GM19455 (cell line): Measurements from ENCODE around the gene HOXC9.

Source experiments
- ATAC-seq: cut with Tn5 transposase; IDR thresholded peaks from one replicate; pipeline ENCODE4 v1.9.1; 2021; ENCODE audit not compliant: unreplicated experiment

The HOXC9 gene

DNA sequence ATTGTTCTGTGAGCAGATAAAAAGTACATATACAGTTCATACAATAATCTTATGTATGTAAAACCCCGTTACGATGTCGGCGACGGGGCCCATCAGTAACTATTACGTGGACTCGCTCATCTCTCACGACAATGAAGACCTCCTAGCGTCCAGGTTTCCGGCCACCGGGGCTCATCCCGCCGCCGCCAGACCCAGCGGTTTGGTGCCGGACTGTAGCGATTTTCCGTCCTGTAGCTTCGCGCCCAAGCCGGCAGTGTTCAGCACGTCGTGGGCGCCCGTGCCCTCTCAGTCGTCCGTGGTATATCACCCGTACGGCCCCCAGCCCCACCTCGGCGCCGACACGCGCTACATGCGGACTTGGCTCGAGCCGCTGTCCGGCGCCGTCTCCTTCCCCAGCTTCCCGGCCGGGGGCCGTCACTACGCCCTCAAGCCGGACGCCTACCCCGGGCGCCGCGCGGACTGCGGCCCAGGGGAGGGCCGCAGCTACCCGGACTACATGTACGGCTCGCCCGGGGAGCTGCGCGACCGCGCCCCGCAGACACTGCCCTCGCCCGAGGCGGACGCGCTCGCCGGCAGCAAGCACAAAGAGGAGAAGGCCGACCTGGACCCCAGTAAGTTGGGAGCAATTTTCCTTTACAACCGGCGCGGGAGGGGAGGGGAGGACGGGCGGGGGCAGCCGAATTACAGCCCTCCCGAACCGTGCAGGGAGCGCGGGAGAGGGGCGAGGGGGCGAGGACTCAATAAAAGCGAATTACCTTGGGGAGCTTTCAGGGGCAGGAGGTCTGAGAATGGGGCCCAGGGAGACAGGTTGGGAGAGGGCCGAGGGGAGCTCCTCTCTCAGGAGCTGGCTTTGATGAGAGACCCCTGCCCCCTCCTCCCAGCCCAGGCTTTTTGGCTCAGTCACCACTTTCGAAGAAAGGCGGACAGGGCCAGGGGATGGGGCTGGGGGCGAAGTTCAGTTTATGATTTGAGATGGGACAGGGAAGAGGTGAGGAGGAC lies at the start of gene HOXC9:
HOXC9 (plus strand) TSS at position 46 of the 999 bp plus-strand sequence; CDS start at position 74, 28 bp downstream.
- ATAC-seq = no peak

DNA sequence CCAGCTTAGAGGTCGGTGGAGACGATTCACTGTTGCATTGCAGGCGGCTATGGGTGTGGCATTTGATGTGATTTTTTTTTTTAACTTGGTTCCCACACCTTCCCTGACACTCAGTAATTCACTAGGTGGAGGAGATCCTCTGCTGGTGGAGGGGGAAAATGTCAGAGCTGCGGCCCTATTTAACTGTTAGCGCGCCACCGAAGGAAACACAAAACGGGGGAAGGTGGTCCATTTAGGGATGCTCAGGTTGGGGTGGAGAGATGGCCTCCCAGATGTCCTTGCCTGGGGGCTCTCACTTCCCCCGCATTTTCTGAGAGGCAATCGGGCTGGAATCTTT lies 49.6 kb upstream of the HOXC9 start:
- ATAC-seq = no peak

DNA sequence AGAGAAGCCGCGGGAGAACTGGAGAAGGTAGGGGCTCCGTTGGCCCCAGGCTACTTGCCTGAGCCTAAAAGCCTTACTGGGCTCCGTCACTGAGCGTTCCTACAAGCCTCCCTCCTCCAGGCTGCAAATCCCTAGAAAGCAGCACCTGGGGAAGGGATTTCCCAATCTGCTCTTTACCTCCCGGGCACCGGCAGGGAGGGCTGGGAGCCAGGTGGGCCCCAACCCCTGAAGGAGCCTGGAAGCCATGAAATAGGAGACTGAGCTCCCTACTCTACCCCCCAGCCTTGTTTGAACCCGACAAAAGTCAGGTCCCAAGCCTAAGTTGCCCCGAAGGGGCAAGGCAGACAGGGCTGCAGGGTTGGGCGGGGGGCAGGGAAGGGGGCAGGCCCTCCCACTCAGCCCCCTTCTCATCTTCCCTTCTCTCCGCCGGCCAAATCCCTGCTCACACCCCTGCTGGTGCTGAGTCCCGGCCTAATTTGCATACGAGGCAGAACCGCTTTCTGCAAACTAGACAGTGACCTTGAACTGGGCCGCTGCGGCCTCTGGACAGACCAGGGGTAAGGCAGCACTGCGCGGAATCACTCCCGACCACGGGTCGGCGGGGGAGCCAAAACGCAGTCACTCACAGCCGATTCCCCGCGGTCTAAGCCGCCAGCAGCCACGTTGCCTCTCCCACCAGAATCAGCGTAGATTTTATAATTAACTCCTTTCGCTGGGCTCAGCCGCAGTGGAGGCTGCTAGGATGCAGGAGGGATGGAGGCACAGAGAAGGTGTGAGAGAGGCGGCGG lies 49.0 kb upstream of the HOXC9 start:
- no peak for ATAC-seq

DNA sequence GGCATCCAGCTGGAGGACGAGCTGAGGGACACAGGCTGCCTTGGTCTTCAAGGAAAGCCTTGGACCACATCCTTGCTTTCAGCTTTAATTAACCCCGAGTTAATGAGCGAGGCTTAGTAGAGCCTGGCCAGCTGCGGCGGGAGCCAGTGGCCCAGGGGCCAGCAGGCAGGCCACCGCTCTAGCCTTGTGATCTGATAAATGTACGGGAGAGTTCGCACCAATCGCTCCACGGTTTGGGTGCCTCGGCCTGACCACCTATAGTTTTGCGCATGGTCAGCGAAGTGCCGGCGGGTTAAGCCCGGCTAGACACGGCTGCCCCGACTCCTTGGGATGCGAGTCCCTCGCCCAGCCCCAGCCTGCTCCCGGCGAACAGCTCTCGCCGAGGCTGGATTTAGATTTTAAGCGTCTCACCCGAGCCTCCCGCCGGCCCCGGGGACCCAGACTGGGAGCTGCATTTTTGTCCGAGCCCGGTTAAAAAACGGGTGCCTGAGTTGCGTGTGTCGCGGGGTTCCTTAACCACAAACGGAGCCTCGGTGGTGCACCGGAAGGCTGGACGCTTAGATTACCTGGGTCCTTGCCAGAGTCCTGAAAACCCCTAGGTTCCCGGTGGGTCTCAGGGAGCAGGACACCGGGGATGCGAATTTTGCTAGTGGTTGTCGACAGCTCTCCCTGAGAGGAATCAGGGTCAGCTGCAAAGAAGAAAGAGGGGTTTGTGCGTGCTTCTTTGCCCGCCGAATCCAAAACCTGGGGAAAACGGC lies 48.2 kb upstream of the HOXC9 start:
- ATAC-seq = no peak

DNA sequence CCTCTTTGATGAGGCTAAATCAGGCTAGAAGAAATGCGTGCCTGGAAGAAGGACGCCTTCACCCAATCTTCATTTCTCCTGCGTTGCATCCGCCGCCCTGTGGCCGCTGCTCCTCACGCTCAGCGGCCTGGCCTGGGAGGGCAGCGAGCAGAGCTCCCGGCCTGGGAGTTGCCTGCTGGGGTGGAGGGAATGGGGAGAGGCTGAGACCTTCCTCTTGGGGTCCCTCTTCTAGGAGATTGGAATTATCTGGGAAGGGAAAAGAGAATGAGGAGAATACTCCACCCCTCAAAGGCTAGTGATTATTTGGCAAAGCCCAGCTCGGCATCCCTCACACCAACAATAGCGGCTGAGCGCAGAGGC lies 47.6 kb upstream of the HOXC9 start:
- no peak for ATAC-seq

DNA sequence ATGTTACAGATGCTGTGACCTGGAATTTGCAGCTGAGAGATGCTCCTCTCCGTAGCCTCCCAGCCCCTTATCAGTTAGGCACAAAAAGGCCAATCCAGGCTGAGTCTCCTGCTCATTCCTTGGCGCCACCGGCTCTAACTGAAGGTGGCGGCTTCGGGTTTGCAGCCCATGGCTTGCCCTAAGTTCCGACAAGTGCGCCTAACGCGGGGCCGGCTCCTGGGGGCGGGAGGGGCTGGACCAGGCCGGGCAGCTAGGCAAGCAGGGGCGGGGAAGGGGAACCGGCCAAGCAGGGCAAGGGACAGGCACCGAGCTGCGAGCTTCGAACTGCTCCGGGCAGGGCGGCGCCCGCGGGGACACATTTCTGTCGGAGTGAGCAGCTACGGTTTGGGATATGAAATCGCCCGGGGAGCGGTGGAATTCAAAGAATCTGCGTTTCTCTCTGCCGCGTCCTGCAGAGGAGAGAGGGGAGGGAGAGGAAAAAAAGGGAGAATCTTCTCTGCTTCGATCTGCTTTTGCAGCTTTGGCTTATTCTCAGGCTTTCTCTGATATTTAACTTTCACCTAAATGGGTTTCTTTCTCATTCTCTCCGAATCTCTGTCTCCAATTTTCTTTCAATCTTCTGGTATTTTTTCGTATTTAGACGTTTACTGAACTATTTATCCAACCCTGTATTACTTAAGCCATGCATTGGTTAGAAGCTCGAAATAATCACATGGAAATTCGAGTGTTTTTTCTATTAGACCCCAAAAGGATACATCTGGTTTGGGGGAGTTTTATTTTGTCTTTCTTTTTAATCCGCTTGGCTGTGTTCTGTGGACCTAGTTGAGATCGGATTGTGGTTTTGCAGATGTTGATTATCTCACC lies 46.9 kb upstream of the HOXC9 start:
- no peak for ATAC-seq

DNA sequence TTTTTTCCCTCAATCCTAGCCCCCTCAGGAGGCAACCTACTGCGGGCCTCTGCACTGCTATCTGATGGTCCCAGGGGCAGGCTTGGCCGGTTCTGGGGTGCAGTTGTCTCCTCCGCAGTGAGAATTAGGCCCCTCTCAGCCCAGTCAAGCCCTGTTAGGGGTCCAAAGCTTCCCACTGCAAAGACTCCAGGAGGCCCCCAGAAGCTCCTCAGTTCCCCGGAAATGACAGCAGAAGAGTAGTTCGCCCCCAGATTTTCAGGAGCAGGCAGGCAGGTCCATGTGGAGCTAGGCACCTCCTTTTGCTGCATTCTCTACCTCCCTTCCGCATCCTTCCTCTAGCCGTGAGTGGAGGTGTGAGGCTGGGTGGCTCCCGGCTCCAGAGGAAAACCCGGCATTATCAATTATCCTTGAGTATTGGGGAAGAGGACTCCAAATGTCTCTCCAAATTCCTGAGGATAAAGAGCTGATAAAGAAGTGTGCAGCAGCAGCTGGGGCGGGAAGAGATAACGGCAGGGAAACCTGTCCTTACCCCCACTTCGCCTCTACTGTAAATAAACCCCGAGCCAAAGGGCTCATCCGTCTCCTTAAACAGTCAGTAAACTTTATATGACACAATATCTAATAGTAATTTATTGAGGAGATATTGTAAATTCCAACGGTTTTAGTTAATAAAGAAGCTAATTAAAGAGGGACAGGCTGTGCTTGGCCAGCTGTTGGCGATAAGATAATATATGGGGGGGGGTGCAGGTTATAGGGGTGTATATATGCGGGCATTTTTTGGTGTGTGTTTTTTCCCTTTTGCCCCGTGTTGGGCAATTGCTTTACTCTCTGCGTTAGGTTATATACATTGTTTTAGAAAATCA lies 45.9 kb upstream of the HOXC9 start:
- ATAC-seq = no peak

DNA sequence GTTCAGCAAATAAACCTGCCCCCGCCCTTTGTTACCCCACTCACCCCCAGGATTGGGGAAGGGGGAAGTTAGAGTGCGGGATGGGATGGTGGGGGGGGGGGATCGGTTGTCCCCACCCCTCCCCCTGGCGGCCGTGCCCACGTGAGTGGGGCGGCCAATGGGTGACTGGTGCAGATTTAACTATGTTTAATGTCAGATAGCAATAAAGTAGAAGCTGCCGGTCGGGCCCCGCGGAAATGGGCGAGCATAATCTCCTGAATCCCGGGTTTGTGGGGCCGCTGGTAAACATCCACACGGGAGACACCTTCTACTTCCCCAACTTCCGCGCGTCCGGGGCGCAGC lies 45.3 kb upstream of the HOXC9 start, which contains the start of gene HOXC12:
HOXC12 (plus strand) TSS at position 210 of the 342 bp plus-strand sequence; CDS start at position 237, 27 bp downstream.
- no peak for ATAC-seq

DNA sequence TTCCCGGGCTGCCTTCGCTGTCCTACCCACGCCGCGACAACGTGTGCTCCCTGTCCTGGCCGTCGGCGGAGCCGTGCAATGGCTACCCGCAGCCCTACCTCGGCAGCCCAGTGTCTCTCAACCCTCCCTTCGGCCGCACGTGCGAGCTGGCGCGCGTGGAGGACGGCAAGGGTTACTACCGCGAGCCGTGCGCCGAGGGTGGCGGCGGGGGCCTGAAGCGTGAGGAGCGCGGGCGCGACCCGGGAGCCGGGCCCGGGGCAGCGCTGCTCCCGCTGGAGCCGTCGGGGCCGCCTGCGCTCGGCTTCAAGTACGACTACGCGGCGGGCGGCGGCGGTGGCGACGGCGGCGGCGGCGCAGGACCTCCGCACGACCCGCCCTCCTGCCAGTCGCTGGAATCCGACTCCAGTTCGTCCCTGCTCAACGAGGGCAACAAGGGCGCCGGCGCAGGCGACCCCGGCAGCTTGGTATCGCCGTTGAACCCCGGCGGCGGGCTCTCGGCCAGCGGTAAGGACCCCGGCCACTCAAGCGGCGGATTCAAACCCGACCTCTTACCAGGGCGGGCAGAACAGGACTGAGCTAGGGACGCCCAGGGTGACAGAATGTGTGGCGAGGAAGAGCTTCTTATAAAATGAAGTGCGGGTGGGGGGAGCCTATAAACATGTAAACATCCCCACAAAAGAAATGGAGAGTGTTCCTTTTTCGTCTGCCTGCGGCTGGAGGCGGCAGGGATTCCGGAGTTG lies 44.8 kb upstream of the HOXC9 start:
- no peak for ATAC-seq

DNA sequence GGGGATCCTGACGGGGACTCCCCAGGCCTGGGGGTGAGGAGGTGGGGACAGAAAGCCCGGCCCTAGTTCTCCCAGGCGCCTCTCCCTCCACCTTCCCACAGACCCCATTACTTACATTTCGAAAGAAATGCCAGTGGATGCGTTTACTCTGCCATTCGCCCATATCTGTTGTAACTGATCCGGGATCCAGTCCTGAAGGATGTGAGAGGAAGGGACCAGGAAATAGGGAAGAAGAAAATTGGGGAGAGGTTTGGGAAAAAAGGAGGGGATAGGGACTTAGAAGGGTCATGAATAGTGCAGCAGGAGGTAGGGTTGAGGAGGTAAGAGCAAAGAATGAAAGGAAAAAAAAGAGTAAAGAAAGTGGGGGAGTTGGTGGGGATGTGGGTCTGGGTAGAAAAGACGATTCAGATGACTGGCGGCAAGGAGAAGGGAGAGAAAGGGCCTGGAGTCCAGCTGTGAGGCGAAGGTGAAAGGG lies 44.1 kb upstream of the HOXC9 start:
- no peak for ATAC-seq

DNA sequence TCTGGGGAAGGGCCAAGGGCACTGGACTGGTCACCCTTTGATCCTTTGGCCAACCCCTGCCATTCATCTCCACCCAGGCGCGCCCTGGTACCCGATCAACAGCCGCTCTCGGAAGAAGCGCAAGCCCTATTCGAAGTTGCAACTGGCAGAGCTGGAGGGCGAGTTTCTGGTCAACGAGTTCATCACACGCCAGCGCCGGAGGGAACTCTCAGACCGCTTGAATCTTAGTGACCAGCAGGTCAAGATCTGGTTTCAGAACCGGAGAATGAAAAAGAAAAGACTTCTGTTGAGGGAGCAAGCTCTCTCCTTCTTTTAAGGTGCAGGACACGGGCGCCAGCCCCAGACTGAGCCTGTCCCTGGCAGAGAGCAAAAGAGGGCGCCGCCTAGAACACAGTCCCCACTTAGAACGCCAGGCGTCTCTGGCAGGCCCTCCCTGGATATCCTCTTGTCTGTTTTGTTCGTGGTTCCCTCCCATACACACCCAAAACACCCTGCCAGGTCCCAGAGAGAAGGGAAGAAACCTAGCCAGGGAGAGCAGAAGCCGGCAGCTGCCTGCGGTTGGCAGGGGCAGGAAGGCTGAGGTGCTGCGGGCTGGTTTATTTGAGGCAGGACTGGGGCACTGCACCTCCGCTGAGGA lies 43.6 kb upstream of the HOXC9 start:
- ATAC-seq = no peak

DNA sequence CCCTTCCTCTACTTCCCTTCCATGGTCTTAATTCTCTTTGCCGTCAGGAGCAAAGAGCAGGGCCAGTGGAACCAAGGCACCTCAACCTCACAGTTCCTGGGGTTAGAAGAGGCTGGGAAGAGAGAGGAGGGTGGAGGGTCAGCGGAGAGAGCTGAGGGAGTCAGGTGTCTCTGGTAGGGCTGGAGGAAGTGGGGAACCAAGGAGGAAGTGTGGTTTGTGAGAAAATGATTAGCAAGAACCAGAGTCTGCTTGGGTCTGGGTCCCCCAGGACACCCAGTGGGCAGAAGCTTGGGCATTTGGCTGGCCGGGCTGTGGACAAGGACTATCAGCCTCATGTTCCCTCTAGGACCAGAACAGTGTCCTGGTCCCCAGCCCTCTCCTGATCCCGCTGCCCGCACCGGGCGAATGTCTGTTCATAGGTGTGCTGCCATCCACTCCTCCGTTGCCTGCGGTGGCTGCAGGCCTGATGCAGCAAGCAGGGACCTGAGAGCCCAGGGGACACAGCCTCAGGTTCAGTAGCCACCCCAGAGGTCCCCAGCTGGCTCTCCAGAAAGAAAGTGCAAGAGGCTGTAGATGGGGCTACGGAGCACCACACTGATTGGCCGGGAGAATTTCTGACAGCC lies 42.9 kb upstream of the HOXC9 start:
- ATAC-seq = no peak

DNA sequence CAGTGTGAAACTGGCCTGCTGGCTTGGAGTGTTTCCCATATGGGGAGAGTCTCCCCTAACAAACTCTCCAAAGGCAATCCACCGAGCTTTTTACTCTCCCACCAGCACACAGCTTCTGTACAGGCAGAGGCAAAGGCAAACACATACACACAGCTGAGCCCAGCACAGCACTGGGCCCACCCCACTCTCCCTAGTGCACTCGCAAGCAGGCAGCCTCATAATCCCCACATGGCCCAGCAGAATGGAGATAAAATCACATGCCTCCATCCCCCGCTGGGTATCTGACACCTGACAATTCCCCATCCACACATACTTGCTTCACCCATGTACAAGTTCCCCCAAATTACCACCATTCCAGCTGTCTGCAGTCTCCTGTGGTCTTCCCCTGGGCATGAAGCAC lies 41.8 kb upstream of the HOXC9 start:
- no peak for ATAC-seq

DNA sequence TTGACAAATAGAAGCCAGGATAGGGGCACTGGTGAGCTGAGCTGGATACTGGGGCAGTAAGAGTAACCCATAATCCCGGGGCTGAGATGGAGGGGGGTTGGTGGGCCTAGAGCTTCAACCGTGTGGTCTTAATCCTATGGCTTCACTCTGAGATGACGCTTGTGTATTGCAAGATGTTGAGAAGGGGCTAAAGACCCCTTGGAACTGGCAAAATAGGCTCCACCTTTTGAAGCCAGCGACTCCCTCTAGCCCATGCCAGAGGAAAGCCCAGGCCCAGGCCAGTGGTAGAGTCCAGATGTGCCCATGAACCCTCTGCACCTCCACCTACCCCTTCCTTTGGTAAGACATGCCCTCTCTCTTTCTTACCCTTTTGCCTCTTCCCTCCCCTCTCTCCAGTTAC lies 40.6 kb upstream of the HOXC9 start:
- ATAC-seq = no peak

DNA sequence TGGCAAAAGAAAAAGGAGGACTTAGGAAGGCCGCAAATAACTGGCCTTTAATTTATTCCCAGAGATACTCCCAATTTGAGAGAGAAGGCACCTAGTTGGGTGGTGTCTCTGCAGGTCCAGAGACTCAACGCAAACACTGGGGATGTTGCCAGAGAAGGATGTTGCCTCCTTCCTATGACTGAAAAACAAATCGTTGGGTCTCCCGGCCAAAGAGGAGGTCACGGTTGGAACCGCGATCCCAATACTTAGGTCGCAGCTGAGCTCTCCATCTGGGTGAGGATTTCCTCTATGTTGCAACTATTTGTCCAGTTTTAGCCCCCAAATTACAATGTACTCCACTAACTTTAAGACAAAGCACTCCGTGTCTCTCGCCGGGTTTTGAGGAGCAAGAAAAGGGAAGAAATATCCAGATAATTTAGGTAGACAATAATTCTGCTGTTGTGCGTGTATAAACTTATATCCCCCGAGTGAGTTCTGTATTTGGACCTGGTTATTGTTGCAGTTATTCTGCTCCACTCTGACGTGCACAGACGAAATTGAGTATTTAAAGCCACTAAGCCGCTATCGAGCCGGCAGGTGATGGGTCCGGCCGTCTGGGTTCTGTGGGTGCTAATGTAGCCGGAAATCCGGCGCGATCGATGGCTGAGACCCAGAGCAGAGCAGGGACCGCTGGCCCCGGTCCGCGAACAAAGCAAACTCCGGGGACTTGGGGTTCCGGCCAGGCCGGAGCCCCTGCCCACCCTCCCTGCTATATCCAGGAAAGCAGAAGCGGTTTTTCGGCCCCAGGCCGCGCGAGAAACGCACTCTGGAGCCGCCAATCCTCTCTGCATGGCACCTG lies 39.6 kb upstream of the HOXC9 start:
- ATAC-seq = no peak

DNA sequence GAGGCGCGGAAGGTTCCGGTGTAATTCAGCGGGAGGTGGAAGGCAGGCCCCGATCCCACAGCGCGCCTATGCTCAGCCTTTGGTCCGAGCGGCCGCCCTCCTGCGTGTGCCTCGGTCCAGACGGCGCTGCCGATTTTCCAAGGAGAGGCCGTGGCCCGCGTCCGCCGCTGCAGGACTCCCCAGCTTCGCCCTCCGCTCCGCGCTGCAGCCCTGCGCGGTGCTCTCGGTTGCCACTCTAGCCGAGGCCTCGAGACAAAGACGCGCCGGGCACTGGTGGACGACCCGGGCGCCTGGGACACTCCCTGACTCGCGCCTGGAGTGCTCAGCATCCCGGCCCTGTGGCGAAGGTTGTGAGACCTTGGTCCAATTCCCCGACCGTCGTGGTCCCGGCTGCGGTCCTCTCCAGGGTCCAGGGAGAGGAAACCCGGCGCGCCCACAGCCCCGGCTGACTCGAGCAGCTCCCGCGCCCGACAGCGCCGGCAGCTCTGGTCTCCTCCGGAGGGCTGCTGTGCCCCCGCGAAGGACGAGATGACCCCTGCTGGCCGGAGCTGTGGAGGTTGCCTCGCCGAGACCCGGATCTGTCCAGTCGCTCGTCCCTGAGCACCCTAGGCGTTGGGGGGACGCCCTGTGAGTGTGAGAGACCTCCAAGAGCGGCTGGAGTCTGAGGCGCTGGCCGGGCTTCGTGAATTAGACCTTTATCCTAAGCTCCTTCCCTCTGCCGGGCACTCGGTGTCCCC lies 38.8 kb upstream of the HOXC9 start:
- ATAC-seq = no peak
